Measurements from ENCODE around the gene GPR179.

GRCh38 chr17:38361694-38362465 is 18.1 kb upstream of the GPR179 start:
- TF ChIP-seq POLR2AphosphoS5 (IDR thresholded peaks at IDR 0.05; ENCODE audit: low read depth, low read length) (no peak), CTCF (IDR thresholded peaks at IDR 0.05) (no peak), REST (IDR thresholded peaks at IDR 0.05; ENCODE audit: insufficient read depth in 1 of 2, low read depth in 2 of 2, low read length in 1 of 2) (no peak), SIN3A (IDR thresholded peaks at IDR 0.05; ENCODE audit: borderline replicate concordance, insufficient read depth, low read depth, low read length) (no peak), TCF7L2 (IDR thresholded peaks at IDR 0.05; ENCODE audit: low read depth, low read length) (no peak)
